Glutamatergic neuron (in vitro differentiated cells): Measurements from ENCODE around the gene AGAP1. TPM values are rescaled to one million over a fixed set of nuclear protein-coding genes. Genes with fewer than 3 reads are reported as not detected.

ENCODE experiments used
- DNase-seq: peaks from one replicate; pipeline ENCODE4 v3.0.0; 2022
- H3K27ac Mint-ChIP-seq: one replicate; pipeline ENCODE4 v1.8.0; 2020; ENCODE audit warnings: mild to moderate bottlenecking, mixed read lengths, inconsistent platforms; ENCODE audit not compliant: unreplicated experiment
- H3K27me3 Mint-ChIP-seq: one replicate; pipeline ENCODE4 v1.8.0; 2020; ENCODE audit warnings: mild to moderate bottlenecking, moderate library complexity, mixed read lengths, inconsistent platforms; ENCODE audit not compliant: unreplicated experiment
- H3K36me3 Mint-ChIP-seq: one replicate; pipeline ENCODE4 v1.8.0; 2020; ENCODE audit warnings: mild to moderate bottlenecking, mixed read lengths, inconsistent platforms; ENCODE audit not compliant: unreplicated experiment
- H3K4me1 Mint-ChIP-seq: one replicate; pipeline ENCODE4 v1.8.0; 2020; ENCODE audit warnings: mild to moderate bottlenecking, low read depth, mixed read lengths, inconsistent platforms; ENCODE audit not compliant: unreplicated experiment
- H3K4me3 Mint-ChIP-seq: one replicate; pipeline ENCODE4 v1.8.0; 2020; ENCODE audit warnings: mild to moderate bottlenecking, mixed read lengths, inconsistent platforms; ENCODE audit not compliant: unreplicated experiment
- H3K9me3 Mint-ChIP-seq: one replicate; pipeline ENCODE4 v1.8.0; 2020; ENCODE audit warnings: mild to moderate bottlenecking, moderate library complexity, mixed read lengths, inconsistent platforms; ENCODE audit not compliant: unreplicated experiment
- total RNA-seq: library from RNA; stranded (reverse); fragmentation: NEBNext Ultra II Directional; extraction: Animal tissue kit (Norgen Biotek cat#: 25700); gene quantifications from one replicate; pipeline ENCODE4 v1.2.1, GENCODE V29; 2021; ENCODE audit not compliant: unreplicated experiment
- TF ChIP-seq, protein P1 (sequence below): fragments of 200-600 bp; sonication (generic); IDR thresholded peaks from one replicate; pipeline ENCODE4 v1.5.0; 2021; ENCODE audit not compliant: partially characterized antibody, unreplicated experiment

Gene AGAP1
- total RNA-seq, 1 donor from 2014 or later, result 153 TPM

DNA sequence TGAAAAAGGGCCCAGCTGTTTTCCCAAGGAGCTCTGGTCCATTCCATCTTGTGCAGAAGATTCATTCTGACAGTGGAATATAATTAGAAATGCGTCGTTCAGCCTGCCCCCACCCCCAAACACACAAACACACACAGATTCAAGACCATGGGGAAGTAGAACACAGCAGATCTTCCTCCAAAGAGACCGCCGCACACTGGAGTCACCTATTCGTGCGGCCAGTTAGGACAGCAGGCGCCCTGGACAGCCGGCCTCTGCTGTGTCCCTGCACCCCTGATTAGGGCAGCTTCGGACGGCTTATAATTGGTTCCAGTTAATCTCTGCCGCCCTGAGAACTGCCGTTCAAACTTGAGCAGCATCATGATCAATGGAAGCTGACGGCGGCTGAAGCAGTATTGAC is 558.4 kb downstream of the AGAP1 start:
- H3K36me3 Mint-ChIP-seq, result no peaks in the 10 kb centered on the region
- peaks cover 10% of the 10 kb centered on the region for H3K27me3 Mint-ChIP-seq
- TF ChIP-seq, protein P1, sequence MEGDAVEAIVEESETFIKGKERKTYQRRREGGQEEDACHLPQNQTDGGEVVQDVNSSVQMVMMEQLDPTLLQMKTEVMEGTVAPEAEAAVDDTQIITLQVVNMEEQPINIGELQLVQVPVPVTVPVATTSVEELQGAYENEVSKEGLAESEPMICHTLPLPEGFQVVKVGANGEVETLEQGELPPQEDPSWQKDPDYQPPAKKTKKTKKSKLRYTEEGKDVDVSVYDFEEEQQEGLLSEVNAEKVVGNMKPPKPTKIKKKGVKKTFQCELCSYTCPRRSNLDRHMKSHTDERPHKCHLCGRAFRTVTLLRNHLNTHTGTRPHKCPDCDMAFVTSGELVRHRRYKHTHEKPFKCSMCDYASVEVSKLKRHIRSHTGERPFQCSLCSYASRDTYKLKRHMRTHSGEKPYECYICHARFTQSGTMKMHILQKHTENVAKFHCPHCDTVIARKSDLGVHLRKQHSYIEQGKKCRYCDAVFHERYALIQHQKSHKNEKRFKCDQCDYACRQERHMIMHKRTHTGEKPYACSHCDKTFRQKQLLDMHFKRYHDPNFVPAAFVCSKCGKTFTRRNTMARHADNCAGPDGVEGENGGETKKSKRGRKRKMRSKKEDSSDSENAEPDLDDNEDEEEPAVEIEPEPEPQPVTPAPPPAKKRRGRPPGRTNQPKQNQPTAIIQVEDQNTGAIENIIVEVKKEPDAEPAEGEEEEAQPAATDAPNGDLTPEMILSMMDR, result no peak
- H3K4me1 Mint-ChIP-seq, result peaks cover 55% of the 10 kb centered on the region
- no peak for DNase-seq
- H3K4me3 Mint-ChIP-seq, result peak overlapping the region; percentile 18
- no peak overlapping the region for H3K27ac Mint-ChIP-seq
- peaks cover 7% of the 10 kb centered on the region for H3K9me3 Mint-ChIP-seq

DNA sequence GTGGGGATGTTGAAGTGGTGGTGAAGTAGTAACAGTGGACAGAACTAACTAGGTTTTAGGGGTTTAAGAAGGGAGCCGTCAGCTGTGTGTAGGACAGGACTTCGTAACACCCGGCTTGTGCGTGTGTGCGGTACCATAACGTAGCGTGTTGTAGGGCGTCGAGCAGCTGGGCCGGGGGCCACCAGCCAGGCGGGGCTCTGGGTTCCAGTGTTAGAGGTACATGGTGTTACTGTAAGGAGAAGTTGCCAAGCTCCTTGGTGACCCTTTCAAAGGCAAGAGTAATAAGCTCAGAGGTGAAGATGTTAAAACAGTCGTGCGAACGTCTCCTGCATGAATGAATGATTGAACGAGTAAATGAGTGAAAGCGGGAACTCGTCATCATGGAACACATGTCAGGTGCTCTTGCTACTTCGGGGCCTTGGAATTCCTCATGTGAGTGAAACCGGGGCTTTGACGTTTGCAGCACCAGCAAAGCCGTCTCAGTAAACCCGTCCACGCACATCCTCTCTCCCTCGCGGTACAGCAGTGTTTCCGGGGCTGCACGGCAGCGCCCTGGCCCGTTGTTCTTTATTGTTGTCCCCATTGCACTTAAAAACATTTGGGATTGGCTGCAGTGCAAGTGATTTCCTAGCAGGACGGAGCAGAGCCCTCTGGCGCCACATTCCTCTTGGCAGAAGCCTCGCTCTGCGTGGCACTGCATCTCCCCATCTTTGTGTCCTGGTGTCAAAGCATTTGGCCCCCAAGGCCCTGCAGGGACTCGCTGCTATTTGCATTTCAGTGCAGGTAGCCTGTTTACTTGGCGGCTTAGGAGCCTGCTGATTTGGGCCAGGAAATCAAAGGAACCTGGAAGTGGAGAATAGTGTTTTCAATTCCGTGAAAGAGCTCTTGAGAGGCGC is 559.3 kb downstream of the AGAP1 start:
- peaks cover 7% of the 10 kb centered on the region for H3K9me3 Mint-ChIP-seq
- H3K4me3 Mint-ChIP-seq, result peak overlapping the region; percentile 8
- H3K27ac Mint-ChIP-seq, result peak overlapping the region; percentile 24
- peaks cover 55% of the 10 kb centered on the region for H3K4me1 Mint-ChIP-seq
- H3K27me3 Mint-ChIP-seq, result peaks cover 8% of the 10 kb centered on the region
- peaks cover 2% of the 10 kb centered on the region for H3K36me3 Mint-ChIP-seq
- TF ChIP-seq, protein P1, result no peak
- DNase-seq, result no peak

DNA sequence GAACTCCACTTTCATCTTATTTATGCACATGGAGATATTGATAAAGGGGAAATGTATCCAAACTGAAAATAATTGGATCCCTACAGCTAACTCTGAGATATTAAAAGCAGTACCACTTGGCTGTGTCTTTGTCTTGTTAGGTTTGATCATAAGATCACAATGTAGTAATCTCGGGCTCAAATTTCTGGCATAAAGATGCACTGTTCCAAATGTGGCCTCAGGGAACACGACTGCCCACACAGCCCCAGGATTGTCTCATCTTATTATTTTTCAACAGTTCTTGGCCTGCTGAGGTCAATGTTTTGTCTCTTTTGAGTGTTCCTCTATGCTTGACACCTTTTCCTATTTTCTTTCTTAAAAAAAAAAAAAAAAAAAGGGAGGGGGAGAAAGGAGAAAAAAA is 560.3 kb downstream of the AGAP1 start:
- Mint-ChIP-seq H3K9me3 (peaks cover 10% of the 10 kb centered on the region), H3K4me1 (peaks cover 55% of the 10 kb centered on the region), H3K27me3 (peaks cover 7% of the 10 kb centered on the region), H3K27ac (peak overlapping the region; percentile 90), H3K36me3 (peaks cover 8% of the 10 kb centered on the region), H3K4me3 (peak overlapping the region; percentile 76)
- DNase-seq, result no peak
- TF ChIP-seq, protein P1, result no peak

DNA sequence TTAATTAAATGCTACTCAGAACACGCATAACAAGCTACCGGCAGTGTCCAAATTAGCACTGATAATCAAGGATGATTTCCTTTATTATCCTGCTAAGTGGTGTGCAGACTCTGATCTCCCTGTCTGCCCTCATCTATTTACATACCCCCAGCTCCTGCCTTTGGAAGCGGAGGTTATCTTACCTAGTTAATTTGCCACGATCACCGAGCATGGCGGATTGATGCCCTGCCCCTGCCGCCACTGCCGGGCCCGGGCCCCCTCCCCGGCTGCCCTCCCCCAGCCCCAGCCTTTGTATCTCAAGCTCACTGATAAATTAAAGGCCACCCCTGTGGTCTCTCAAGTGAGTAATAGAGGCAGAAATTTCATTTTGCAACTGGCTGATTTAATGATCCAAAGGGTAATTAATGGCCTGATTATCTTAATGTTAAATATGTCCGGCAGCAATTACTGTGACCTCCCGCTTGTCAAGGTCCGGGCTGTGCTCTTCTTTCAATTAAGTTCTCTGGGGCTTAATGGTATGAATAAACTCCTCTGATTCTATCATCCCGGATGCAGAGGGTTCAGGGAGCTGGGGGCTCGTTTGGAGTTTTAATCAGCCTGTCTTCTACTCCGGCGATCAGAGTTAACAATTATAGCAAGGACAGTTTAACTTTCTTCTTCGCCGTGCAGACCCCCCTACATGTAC is 560.9 kb downstream of the AGAP1 start:
- Mint-ChIP-seq H3K9me3 (peaks cover 10% of the 10 kb centered on the region), H3K27me3 (peaks cover 7% of the 10 kb centered on the region), H3K27ac (peak overlapping the region; percentile 90), H3K36me3 (peaks cover 12% of the 10 kb centered on the region), H3K4me1 (peaks cover 54% of the 10 kb centered on the region), H3K4me3 (peak overlapping the region; percentile 66)
- TF ChIP-seq, protein P1, result no peak
- no peak for DNase-seq

DNA sequence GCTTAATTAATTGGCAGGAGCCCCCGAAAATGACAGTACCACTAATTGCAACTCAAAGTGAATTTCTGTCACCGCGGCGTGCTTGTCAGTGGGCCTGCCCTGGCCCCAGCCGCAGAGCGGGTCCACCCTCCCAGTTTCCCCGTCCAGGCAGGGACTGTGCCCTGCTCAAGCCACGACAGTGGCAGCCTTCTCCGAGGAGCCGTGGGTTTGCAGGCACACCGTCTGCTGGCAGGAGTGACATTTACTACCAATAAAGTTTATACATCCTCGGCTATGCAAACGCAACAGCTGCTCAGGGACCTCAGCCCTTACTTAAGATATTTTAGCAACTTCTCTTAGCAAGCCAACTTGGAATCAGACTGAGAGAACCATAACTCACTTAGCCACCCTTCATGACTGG is 561.6 kb downstream of the AGAP1 start:
- H3K27me3 Mint-ChIP-seq, result peaks cover 7% of the 10 kb centered on the region
- H3K4me1 Mint-ChIP-seq, result peaks cover 49% of the 10 kb centered on the region
- TF ChIP-seq, protein P1, result no peak
- H3K9me3 Mint-ChIP-seq, result peaks cover 10% of the 10 kb centered on the region
- H3K36me3 Mint-ChIP-seq, result peaks cover 12% of the 10 kb centered on the region
- DNase-seq, result no peak
- H3K27ac Mint-ChIP-seq, result no peak overlapping the region
- H3K4me3 Mint-ChIP-seq, result no peak overlapping the region
